HG03280 (cell line): ENCODE measurements around the gene ITFG2.
A peak's percentile ranks its signal among the peaks of the same experiment; 100 is the strongest.

Experiments used
- ATAC-seq: cut with Tn5 transposase; IDR thresholded peaks from one replicate; pipeline ENCODE4 v1.9.1; 2021; ENCODE audit warnings: mild to moderate bottlenecking, moderate library complexity; ENCODE audit not compliant: unreplicated experiment

ITFG2 gene

GRCh38 chr12:2794736-2795289 is 17.7 kb upstream of the ITFG2 start, which contains the start of gene FKBP4:
TSS of gene FKBP4 (plus strand) at chr12:2794970. CDS start at chr12:2795140, 170 bp downstream.
- peak; percentile 79 for ATAC-seq

- ATAC-seq: peak; percentile 70
Observed at GRCh38 chr12:2795291-2796186, 16.9 kb upstream of the ITFG2 start.

GRCh38 chr12:2796187-2796666 is 16.2 kb upstream of the ITFG2 start:
- ATAC-seq: no peak

GRCh38 chr12:2797721-2798418 is 14.6 kb upstream of the ITFG2 start:
- no peak for ATAC-seq

GRCh38 chr12:2800046-2800570 is 12.4 kb upstream of the ITFG2 start:
- no peak for ATAC-seq

GRCh38 chr12:2801044-2801783 is 11.3 kb upstream of the ITFG2 start:
- ATAC-seq: no peak

GRCh38 chr12:2803635-2804392 is 8.7 kb upstream of the ITFG2 start:
- no peak for ATAC-seq

- no peak for ATAC-seq
Observed at GRCh38 chr12:2804393-2805142, 7.9 kb upstream of the ITFG2 start.

- no peak for ATAC-seq
Observed at GRCh38 chr12:2805143-2805520, 7.3 kb upstream of the ITFG2 start.

- ATAC-seq: no peak
Observed at GRCh38 chr12:2806700-2807099, 5.8 kb upstream of the ITFG2 start.

- no peak for ATAC-seq
Observed at GRCh38 chr12:2811801-2812200, 667 bp upstream of the ITFG2 start.

GRCh38 chr12:2813214-2814185 is 1.0 kb downstream of the ITFG2 start:
- ATAC-seq: no peak

- no peak for ATAC-seq
Observed at GRCh38 chr12:2819810-2820209, 7.3 kb downstream of the ITFG2 start.

- no peak for ATAC-seq
Observed at GRCh38 chr12:2820432-2820831, 8.0 kb downstream of the ITFG2 start.

GRCh38 chr12:2823483-2823882 is 11.0 kb downstream of the ITFG2 start:
- no peak for ATAC-seq

- ATAC-seq: no peak
Observed at GRCh38 chr12:2824541-2824940, 12.1 kb downstream of the ITFG2 start.

- no peak for ATAC-seq
Observed at GRCh38 chr12:2825132-2825531, 12.7 kb downstream of the ITFG2 start.

GRCh38 chr12:2826036-2826435 is 13.6 kb downstream of the ITFG2 start:
- ATAC-seq: no peak
